ENCODE results near the gene CTNNA2.

Gene CTNNA2

GRCh38 chr2:79714283-79714682 lies 201.4 kb downstream of the CTNNA2 start:
- no peak for DNase-seq

- DNase-seq, result no peak
Measured at GRCh38 chr2:79715338-79715737, 202.5 kb downstream of the CTNNA2 start.

- no peak for DNase-seq
Measured at GRCh38 chr2:79716266-79716665, 203.4 kb downstream of the CTNNA2 start.

- no peak for DNase-seq
Measured at GRCh38 chr2:79717364-79718007, 204.6 kb downstream of the CTNNA2 start.

GRCh38 chr2:79721061-79721460 lies 208.2 kb downstream of the CTNNA2 start:
- DNase-seq, result no peak

- DNase-seq, result no peak
Measured at GRCh38 chr2:79721966-79722365, 209.1 kb downstream of the CTNNA2 start.

GRCh38 chr2:79723830-79724229 lies 211.0 kb downstream of the CTNNA2 start:
- DNase-seq, result no peak

- DNase-seq, result no peak
Measured at GRCh38 chr2:79729532-79729931, 216.7 kb downstream of the CTNNA2 start.

- no peak for DNase-seq
Measured at GRCh38 chr2:79734518-79734917, 221.7 kb downstream of the CTNNA2 start.

GRCh38 chr2:79740879-79741443 lies 228.1 kb downstream of the CTNNA2 start:
- DNase-seq, result no peak

- DNase-seq, result no peak
Measured at GRCh38 chr2:79750321-79750720, 237.5 kb downstream of the CTNNA2 start.

GRCh38 chr2:79757526-79757925 lies 244.7 kb downstream of the CTNNA2 start:
- no peak for DNase-seq

GRCh38 chr2:79758042-79758441 lies 245.2 kb downstream of the CTNNA2 start:
- no peak for DNase-seq

- DNase-seq, result no peak
Measured at GRCh38 chr2:79758749-79759282, 246.0 kb downstream of the CTNNA2 start.

GRCh38 chr2:79770926-79771325 lies 258.1 kb downstream of the CTNNA2 start:
- DNase-seq, result no peak

- DNase-seq, result no peak
Measured at GRCh38 chr2:79771493-79771892, 258.6 kb downstream of the CTNNA2 start.

- no peak for DNase-seq
Measured at GRCh38 chr2:79774016-79774415, 261.2 kb downstream of the CTNNA2 start.

- DNase-seq, result no peak
Measured at GRCh38 chr2:79776461-79776860, 263.6 kb downstream of the CTNNA2 start.

- DNase-seq, result no peak
Measured at GRCh38 chr2:79780781-79781180, 267.9 kb downstream of the CTNNA2 start.

GRCh38 chr2:79782576-79783452 lies 270.0 kb downstream of the CTNNA2 start:
- no peak for DNase-seq

- DNase-seq, result no peak
Measured at GRCh38 chr2:79788952-79789651, 276.3 kb downstream of the CTNNA2 start.

GRCh38 chr2:79789811-79790210 lies 277.0 kb downstream of the CTNNA2 start:
- DNase-seq, result no peak

GRCh38 chr2:79792090-79792489 lies 279.2 kb downstream of the CTNNA2 start:
- DNase-seq, result no peak

Measured in NCI-H187 treated with DMSO at 0.1 percent for 48 hours (cell line).